ENCODE measurements around the gene LZIC. TPM values are rescaled to one million over a fixed set of nuclear protein-coding genes. Genes with fewer than 3 reads are reported as not detected.
A peak's percentile ranks its signal among the peaks of the same experiment; 100 is the strongest.

The LZIC gene
- total RNA-seq, 4 donors from 2014 or later, result 25.4 to 30.6 (median 27.7) TPM

DNA sequence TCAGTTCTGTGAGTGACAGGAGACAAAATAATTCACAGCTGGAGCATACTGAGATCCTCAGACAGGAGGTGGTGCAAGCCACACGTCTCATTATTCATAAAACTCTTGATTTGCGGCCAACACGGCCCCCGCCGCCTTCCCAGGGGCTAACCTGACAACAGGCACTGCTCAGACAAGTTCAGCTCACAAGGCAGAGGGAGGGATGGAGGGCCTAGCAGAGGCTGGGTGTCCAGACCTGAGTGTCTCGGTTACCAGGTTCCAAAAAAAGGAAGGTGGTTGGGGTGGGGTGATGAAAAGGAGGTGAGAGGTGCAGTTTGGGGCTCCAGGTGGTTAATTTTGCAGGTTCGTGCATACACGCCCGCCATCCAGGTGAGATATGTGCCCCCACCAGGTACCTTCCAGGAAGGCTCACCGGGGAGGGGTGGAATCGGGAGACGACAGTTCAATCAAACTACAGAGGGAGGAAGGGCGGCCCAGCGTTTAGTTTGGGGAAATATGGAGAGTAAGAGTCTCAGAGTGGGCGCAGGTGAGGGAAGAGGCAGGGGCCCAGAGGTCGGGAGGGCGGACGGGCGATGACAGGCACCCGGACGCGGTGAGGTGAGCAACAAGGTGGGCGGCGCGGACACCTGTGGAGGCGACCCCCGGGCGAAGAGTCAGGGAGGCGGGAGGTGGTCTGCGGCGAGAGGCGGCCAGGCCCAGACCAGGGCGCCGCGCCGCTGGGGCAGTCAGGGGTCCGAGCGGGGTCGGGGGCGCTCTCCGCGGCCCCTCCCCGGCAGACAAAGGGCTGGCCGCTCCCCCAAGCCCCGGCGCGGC, 33.8 kb downstream of the LZIC start:
- H3K36me3 ChIP-seq, result no peaks in the 10 kb centered on the region
- no peaks in the 10 kb centered on the region for H3K9me3 ChIP-seq
- no peak for DNase-seq (ENCODE audit: extremely low spot score)
- TF ChIP-seq POLR2A (IDR thresholded peaks at IDR 0.05; ENCODE audit: low read depth) (no peak), POLR2AphosphoS5 (IDR thresholded peaks at IDR 0.05) (no peak), EP300 (IDR thresholded peaks at IDR 0.05) (no peak)
- TF ChIP-seq, protein P1, sequence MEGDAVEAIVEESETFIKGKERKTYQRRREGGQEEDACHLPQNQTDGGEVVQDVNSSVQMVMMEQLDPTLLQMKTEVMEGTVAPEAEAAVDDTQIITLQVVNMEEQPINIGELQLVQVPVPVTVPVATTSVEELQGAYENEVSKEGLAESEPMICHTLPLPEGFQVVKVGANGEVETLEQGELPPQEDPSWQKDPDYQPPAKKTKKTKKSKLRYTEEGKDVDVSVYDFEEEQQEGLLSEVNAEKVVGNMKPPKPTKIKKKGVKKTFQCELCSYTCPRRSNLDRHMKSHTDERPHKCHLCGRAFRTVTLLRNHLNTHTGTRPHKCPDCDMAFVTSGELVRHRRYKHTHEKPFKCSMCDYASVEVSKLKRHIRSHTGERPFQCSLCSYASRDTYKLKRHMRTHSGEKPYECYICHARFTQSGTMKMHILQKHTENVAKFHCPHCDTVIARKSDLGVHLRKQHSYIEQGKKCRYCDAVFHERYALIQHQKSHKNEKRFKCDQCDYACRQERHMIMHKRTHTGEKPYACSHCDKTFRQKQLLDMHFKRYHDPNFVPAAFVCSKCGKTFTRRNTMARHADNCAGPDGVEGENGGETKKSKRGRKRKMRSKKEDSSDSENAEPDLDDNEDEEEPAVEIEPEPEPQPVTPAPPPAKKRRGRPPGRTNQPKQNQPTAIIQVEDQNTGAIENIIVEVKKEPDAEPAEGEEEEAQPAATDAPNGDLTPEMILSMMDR (IDR thresholded peaks at IDR 0.05), result no peak
- 4% methylated on average over 28 of the region's 47 CpGs for WGBS
- peak overlapping the region; percentile 88 to 95 (median 90) for H3K4me3 ChIP-seq
- intact Hi-C loops (cut with DNase I), result no loop called here
- H3K4me1 ChIP-seq, result peaks cover 21 to 34% (median 28%) of the 10 kb centered on the region in 4 donors
- H3K27me3 ChIP-seq, result no peaks in the 10 kb centered on the region
- peak overlapping the region; percentile 75 to 82 (median 78) for H3K27ac ChIP-seq (replicated peaks in 1 of 4)

DNA sequence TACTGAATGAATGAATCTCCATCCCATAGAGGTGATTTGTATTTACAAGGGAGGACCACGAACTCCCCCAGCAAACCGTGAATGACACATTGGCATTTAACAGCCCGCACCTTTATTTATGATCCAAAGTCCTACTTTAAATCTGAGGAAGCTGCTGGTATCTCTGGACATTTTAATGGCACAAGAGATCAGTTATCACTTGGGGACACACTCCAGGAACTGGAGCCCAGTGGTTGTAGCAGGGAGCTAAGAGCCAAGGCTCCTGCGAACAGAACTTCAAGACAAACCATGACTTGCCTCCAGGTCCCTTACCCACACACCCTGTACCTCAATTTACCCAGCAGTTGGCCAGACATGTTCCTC, 34.3 kb downstream of the LZIC start:
- H3K36me3 ChIP-seq, result no peaks in the 10 kb centered on the region
- peaks cover 21 to 34% (median 28%) of the 10 kb centered on the region in 4 donors for H3K4me1 ChIP-seq
- H3K4me3 ChIP-seq, result peak overlapping the region; percentile 88 to 95 (median 90)
- H3K9me3 ChIP-seq, result no peaks in the 10 kb centered on the region
- intact Hi-C loops (cut with DNase I), result no loop called here
- TF ChIP-seq POLR2A (IDR thresholded peaks at IDR 0.05; ENCODE audit: low read depth) (no peak), POLR2AphosphoS5 (IDR thresholded peaks at IDR 0.05) (no peak), EP300 (IDR thresholded peaks at IDR 0.05) (no peak)
- TF ChIP-seq, protein P1 (IDR thresholded peaks at IDR 0.05), result no peak
- no peak for DNase-seq (ENCODE audit: extremely low spot score)
- WGBS, result 74% methylated on average over 3 of the region's 4 CpGs
- H3K27me3 ChIP-seq, result no peaks in the 10 kb centered on the region
- peak overlapping the region in 2 of 4 donors; percentile 75 to 82 for H3K27ac ChIP-seq (replicated peaks in 1 of 4)

GRCh38 chr1:9907441-9907840, 35.8 kb downstream of the LZIC start:
- no peak for DNase-seq (ENCODE audit: extremely low spot score)
- Histone ChIP-seq H3K27me3 (no peaks in the 10 kb centered on the region), H3K27ac (replicated peaks in 1 of 4) (no peak overlapping the region), H3K4me3 (no peak overlapping the region), H3K4me1 (peaks cover 25 to 44% (median 30%) of the 10 kb centered on the region in 4 donors), H3K9me3 (no peaks in the 10 kb centered on the region), H3K36me3 (no peaks in the 10 kb centered on the region)
- no peak for TF ChIP-seq POLR2AphosphoS5 (IDR thresholded peaks at IDR 0.05)
- TF ChIP-seq EP300 (IDR thresholded peaks at IDR 0.05), result no peak
- TF ChIP-seq POLR2A (IDR thresholded peaks at IDR 0.05; ENCODE audit: low read depth), result no peak
- TF ChIP-seq, protein P1 (IDR thresholded peaks at IDR 0.05), result no peak
- 79% methylated on average over 5 of the region's 5 CpGs for WGBS
- intact Hi-C loops (cut with DNase I), result no loop called here

GRCh38 chr1:9906466-9906865, 36.7 kb downstream of the LZIC start:
- Histone ChIP-seq H3K27ac (replicated peaks in 1 of 4) (no peak overlapping the region), H3K4me3 (no peak overlapping the region), H3K27me3 (no peaks in the 10 kb centered on the region), H3K9me3 (no peaks in the 10 kb centered on the region), H3K4me1 (peaks cover 33 to 50% (median 36%) of the 10 kb centered on the region in 4 donors), H3K36me3 (no peaks in the 10 kb centered on the region)
- TF ChIP-seq POLR2A (IDR thresholded peaks at IDR 0.05; ENCODE audit: low read depth) (no peak), EP300 (IDR thresholded peaks at IDR 0.05) (no peak), POLR2AphosphoS5 (IDR thresholded peaks at IDR 0.05) (no peak)
- TF ChIP-seq, protein P1 (IDR thresholded peaks at IDR 0.05), result no peak
- intact Hi-C loops (cut with DNase I), result no loop called here
- no peak for DNase-seq (ENCODE audit: extremely low spot score)
- WGBS, result 91% methylated on average over 2 of the region's 2 CpGs
